HCT116 (cell line): ENCODE data around the gene IFT122. TPM values are rescaled to one million over a fixed set of nuclear protein-coding genes. Genes with fewer than 3 reads are reported as not detected.

Source experiments
- ATAC-seq: fragments of 200-7000 bp; cut with Tn5 transposase; 2 replicates; pipeline ENCODE4 v1.9.1; 2020; ENCODE audit warnings: mild to moderate bottlenecking, moderate library complexity
- BruUV-seq: library from RNA; stranded (reverse); fragments of 400-500 nt; replicated peaks from 2 replicates; lab custom pipeline; 2021; lab: Mats Ljungman, UMichigan
- CTCF ChIA-PET: fragments of 300-600 bp; sonication (Branson Sonifier 250); formaldehyde crosslinking; loops from one replicate; lab custom pipeline; 2021; ENCODE audit warnings: antibody characterized with exemption; lab: Charles Lee
- POLR2A ChIA-PET: fragments of 300-600, 350-600 bp; sonication (Branson Sonifier 250); formaldehyde crosslinking; loops from one replicate; lab custom pipeline; 2021; ENCODE audit warnings: antibody characterized with exemption; lab: Charles Lee
- RAD21 ChIA-PET, 2 experiments: fragments of 300-600 bp; sonication (Branson Sonifier 250); formaldehyde crosslinking; loops; one replicate each; lab custom pipeline; 2023; ENCODE audit warnings: low total read pairs in 2 of 2; ENCODE audit not compliant: uncharacterized antibody in 2 of 2, unreplicated experiment in 2 of 2, low non-redundant PET in 1 of 2; lab: Charles Lee
- DNase-seq: peaks from one replicate; pipeline ENCODE4 v3.0.0-alpha.2; 2010; ENCODE audit warnings: low read depth, low spot score
- H2AFZ ChIP-seq: fragments of 200-600 bp; shearing (Covaris generic), sonication (generic); 2 replicates; pipeline ENCODE4 v1.6.1; 2017; ENCODE audit warnings: low read depth, mixed run types, mixed read lengths, antibody characterized with exemption, low read length; ENCODE audit not compliant: poor library complexity, severe bottlenecking
- H3K27ac ChIP-seq: 2 replicates; pipeline ENCODE4 v1.5.1; 2012; ENCODE audit warnings: low read depth, low read length
- H3K27me3 ChIP-seq: fragments of 200-600 bp; sonication (generic); 2 replicates; pipeline ENCODE4 v1.6.1; 2016; ENCODE audit warnings: mixed run types, low read length, mixed read lengths; ENCODE audit not compliant: insufficient read depth
- H3K36me3 ChIP-seq, 2 experiments: fragments of 200-500 bp in 1 of 2; fragments of 200-600 bp in 1 of 2; sonication (Bioruptor generic) in 1 of 2; sonication (generic) in 1 of 2; 2 replicates each; pipeline versions ENCODE4 v1.5.1 to v1.6.1; 2014 to 2016; ENCODE audit warnings: low read length in 2 of 2, inconsistent platforms in 1 of 2, mixed read lengths in 1 of 2, mixed run types in 1 of 2; ENCODE audit not compliant: insufficient read depth in 2 of 2, control insufficient read depth in 1 of 2
- H3K4me1 ChIP-seq, 2 experiments: fragments of 200-600 bp in 1 of 2; sonication (generic) in 1 of 2; 2 replicates each; pipeline versions ENCODE4 v1.5.1 to v1.6.1; 2012 to 2017; ENCODE audit warnings: low read length in 2 of 2, inconsistent platforms in 1 of 2, mild to moderate bottlenecking in 1 of 2, mixed read lengths in 1 of 2, mixed run types in 1 of 2, moderate library complexity in 1 of 2; ENCODE audit not compliant: insufficient read depth in 2 of 2, control insufficient read depth in 1 of 2
- H3K4me2 ChIP-seq: fragments of 200-600 bp; sonication (generic); 2 replicates; pipeline ENCODE4 v1.6.1; 2017; ENCODE audit warnings: mixed run types, low read length, mixed read lengths
- H3K4me3 ChIP-seq, 2 experiments: fragments of 200-600 bp in 1 of 2; sonication (generic) in 1 of 2; replicated peaks in 1 of 2; 2 replicates each; pipeline ENCODE4 v1.5.1; 2011 to 2016; ENCODE audit warnings: low read length in 2 of 2, control low read depth in 1 of 2, low read depth in 1 of 2, mild to moderate bottlenecking in 1 of 2, mixed read lengths in 1 of 2, mixed run types in 1 of 2
- H3K79me2 ChIP-seq: fragments of 200-600 bp; sonication (generic); 2 replicates; pipeline ENCODE4 v1.6.1; 2017; ENCODE audit warnings: mild to moderate bottlenecking, mixed run types, low read length, moderate library complexity, mixed read lengths; ENCODE audit not compliant: insufficient read depth
- H3K9ac ChIP-seq: fragments of 200-600 bp; sonication (generic); 2 replicates; pipeline ENCODE4 v1.6.1; 2016; ENCODE audit warnings: low read length, mixed read lengths
- H3K9me2 ChIP-seq: fragments of 200-600 bp; sonication (generic), shearing (Covaris generic); 2 replicates; pipeline ENCODE4 v1.6.1; 2017; ENCODE audit warnings: mixed run types, mild to moderate bottlenecking, moderate library complexity; ENCODE audit not compliant: insufficient read depth
- H3K9me3 ChIP-seq, 2 experiments: fragments of 200-500 bp in 1 of 2; fragments of 200-600 bp in 1 of 2; sonication (Bioruptor generic) in 1 of 2; sonication (generic) in 1 of 2; 2 replicates each; pipeline ENCODE4 v1.6.1; 2014 to 2017; ENCODE audit warnings: low read length in 2 of 2, mixed read lengths in 2 of 2, inconsistent platforms in 1 of 2, low read depth in 1 of 2, mild to moderate bottlenecking in 1 of 2, mixed run types in 1 of 2, moderate library complexity in 1 of 2; ENCODE audit not compliant: control insufficient read depth in 1 of 2, insufficient read depth in 1 of 2
- H4K20me1 ChIP-seq: fragments of 200-600 bp; sonication (generic), shearing (Covaris generic); 2 replicates; pipeline ENCODE4 v1.6.1; 2017; ENCODE audit warnings: mixed run types, mild to moderate bottlenecking, moderate library complexity; ENCODE audit not compliant: insufficient read depth
- EZH2phosphoT487 ChIP-seq: fragments of 200-600 bp; IDR thresholded peaks from 2 replicates; pipeline ENCODE4 v1.6.1; 2018; ENCODE audit warnings: antibody characterized with exemption, borderline replicate concordance
- FOSL1 ChIP-seq: IDR thresholded peaks from 2 replicates; pipeline ENCODE4 v1.6.1; 2012; ENCODE audit warnings: low read depth
- JUND ChIP-seq: IDR thresholded peaks from 2 replicates; pipeline ENCODE4 v1.6.1; 2012
- REST ChIP-seq: IDR thresholded peaks from 2 replicates; pipeline ENCODE4 v1.6.1; 2012; ENCODE audit warnings: low read depth
- SIN3A ChIP-seq: IDR thresholded peaks from 2 replicates; pipeline ENCODE4 v1.6.1; 2012; ENCODE audit warnings: low read depth
- SP1 ChIP-seq: IDR thresholded peaks from 2 replicates; pipeline ENCODE4 v1.6.1; 2012; ENCODE audit warnings: low read depth
- SRF ChIP-seq: IDR thresholded peaks from 2 replicates; pipeline ENCODE4 v1.6.1; 2012; ENCODE audit warnings: low read depth
- YY1 ChIP-seq: IDR thresholded peaks from 2 replicates; pipeline ENCODE4 v1.6.1; 2011; ENCODE audit warnings: low read length, low read depth, moderate library complexity, mild to moderate bottlenecking; ENCODE audit not compliant: insufficient replicate concordance; ENCODE audit errors: extremely low read depth
- ZBTB33 ChIP-seq: IDR thresholded peaks from 2 replicates; pipeline ENCODE4 v1.6.1; 2011; ENCODE audit warnings: mild to moderate bottlenecking, low read length, moderate library complexity; ENCODE audit not compliant: insufficient replicate concordance; ENCODE audit errors: extremely low read depth
- ZFX ChIP-seq: fragments of 450-650 bp; IDR thresholded peaks from 2 replicates; pipeline ENCODE4 v1.6.1; 2017
- ZNF274 ChIP-seq: fragments of 200-500 bp; sonication (Bioruptor generic); IDR thresholded peaks from 2 replicates; pipeline ENCODE4 v1.6.1; 2014; ENCODE audit warnings: mild to moderate bottlenecking, low read depth, low read length, inconsistent platforms
- intact Hi-C: fragments of 100-400 bp; cut with micrococcal nuclease; formaldehyde crosslinking; loops from 2 replicates; pipeline ENCODE4 v1.10.0; 2022
- total RNA-seq: library from RNA; stranded (reverse); gene quantifications from one replicate; pipeline ENCODE4 v1.2.1, GENCODE V29; 2021; ENCODE audit not compliant: unreplicated experiment

The IFT122 gene
- total RNA-seq, 1 experiment from 2014 or later, result 21.4 TPM

GRCh38 chr3:129491794-129492193 is 51.8 kb downstream of the IFT122 start:
- H3K4me3 ChIP-seq, result no peak overlapping the region
- ChIA-PET CTCF (interaction anchor here (1.7 kb wide), 1 partner anchor 135 kb away, joined by 4 read pairs; no protein-coding TSS in a partner anchor), POLR2A (no interaction called here), RAD21 (no interaction called here)
- H3K9me3 ChIP-seq, result no peaks in the 10 kb centered on the region
- no TSS peak for BruUV-seq
- DNase-seq (no peak), ATAC-seq (no peak)
- no peak for TF ChIP-seq SIN3A
- no peak for TF ChIP-seq REST
- no peak for TF ChIP-seq SP1
- TF ChIP-seq EZH2phosphoT487, result no peak
- no peak for TF ChIP-seq SRF
- no peak for TF ChIP-seq ZBTB33
- TF ChIP-seq FOSL1, result no peak
- TF ChIP-seq YY1, result no peak
- TF ChIP-seq ZNF274, result no peak
- no peak for TF ChIP-seq JUND
- TF ChIP-seq ZFX, result no peak
- no peak overlapping the region for H3K4me2 ChIP-seq
- H3K9ac ChIP-seq, result no peak overlapping the region
- no peak overlapping the region for H2AFZ ChIP-seq
- peaks cover 9 to 25% of the 10 kb centered on the region in 2 experiments for H3K4me1 ChIP-seq
- H3K27ac ChIP-seq, result no peak overlapping the region
- no peaks in the 10 kb centered on the region for H3K79me2 ChIP-seq
- H4K20me1 ChIP-seq, result no peaks in the 10 kb centered on the region
- H3K36me3 ChIP-seq, result no peaks in the 10 kb centered on the region
- H3K27me3 ChIP-seq, result no peaks in the 10 kb centered on the region
- no peaks in the 10 kb centered on the region for H3K9me2 ChIP-seq
- intact Hi-C loops, result loop anchor here (5.0 kb wide), 1 partner anchor 116 kb away; the partner anchor contains the start of gene PLXND1
